ENCODE measurements around the gene CRYBA4. TPM values are rescaled to one million over a fixed set of nuclear protein-coding genes. Genes with fewer than 3 reads are reported as not detected.

Gene CRYBA4
- total and polyA plus RNA-seq, 2 of the 13 experiments (the other 11 are each of a cell fraction or from before 2014, with no cell fraction given), result not detected

DNA sequence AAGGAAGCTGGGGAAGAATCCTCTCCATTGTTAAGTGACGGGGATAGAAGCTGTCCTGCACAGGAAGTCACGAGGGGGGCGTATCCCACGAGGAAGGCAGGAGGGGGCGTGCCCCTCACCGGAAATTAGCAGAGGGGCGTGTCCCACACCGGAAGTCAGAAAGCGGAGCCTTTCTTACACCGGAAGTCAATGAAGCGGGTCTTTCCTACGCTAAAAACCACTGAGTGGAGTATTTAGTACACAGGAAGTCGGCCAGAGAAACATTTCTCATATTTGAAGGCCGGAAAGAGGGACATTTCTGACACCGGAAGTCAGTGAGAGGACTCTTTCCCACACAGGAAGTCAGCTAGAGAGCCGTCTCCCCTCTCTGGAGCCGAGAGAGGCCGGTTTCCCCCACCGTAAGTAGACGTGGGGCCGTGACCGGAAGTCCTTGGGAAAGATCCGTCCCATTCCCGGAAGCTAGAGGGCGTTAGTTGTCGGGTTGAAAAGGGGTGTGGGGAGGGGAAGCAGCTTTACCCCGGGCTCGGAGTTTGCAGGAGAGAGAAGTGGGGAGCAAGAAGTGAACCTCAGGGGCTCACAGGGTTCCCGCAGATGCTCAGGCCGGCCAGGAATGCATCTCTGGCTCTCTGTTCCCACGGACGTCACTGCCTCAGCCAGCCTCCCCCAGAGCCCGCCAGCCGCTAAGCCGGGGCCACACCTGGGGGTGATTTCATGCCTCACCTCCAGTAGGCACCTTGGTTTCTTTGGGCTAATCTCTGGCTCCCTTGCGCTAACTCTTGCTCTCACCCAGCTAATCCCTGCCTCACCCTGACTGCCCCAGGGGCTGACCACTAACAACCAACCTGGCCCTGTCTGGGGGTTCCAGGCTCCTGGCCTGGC, 51.1 kb downstream of the CRYBA4 start (continued):
- TF ChIP-seq, protein P1, sequence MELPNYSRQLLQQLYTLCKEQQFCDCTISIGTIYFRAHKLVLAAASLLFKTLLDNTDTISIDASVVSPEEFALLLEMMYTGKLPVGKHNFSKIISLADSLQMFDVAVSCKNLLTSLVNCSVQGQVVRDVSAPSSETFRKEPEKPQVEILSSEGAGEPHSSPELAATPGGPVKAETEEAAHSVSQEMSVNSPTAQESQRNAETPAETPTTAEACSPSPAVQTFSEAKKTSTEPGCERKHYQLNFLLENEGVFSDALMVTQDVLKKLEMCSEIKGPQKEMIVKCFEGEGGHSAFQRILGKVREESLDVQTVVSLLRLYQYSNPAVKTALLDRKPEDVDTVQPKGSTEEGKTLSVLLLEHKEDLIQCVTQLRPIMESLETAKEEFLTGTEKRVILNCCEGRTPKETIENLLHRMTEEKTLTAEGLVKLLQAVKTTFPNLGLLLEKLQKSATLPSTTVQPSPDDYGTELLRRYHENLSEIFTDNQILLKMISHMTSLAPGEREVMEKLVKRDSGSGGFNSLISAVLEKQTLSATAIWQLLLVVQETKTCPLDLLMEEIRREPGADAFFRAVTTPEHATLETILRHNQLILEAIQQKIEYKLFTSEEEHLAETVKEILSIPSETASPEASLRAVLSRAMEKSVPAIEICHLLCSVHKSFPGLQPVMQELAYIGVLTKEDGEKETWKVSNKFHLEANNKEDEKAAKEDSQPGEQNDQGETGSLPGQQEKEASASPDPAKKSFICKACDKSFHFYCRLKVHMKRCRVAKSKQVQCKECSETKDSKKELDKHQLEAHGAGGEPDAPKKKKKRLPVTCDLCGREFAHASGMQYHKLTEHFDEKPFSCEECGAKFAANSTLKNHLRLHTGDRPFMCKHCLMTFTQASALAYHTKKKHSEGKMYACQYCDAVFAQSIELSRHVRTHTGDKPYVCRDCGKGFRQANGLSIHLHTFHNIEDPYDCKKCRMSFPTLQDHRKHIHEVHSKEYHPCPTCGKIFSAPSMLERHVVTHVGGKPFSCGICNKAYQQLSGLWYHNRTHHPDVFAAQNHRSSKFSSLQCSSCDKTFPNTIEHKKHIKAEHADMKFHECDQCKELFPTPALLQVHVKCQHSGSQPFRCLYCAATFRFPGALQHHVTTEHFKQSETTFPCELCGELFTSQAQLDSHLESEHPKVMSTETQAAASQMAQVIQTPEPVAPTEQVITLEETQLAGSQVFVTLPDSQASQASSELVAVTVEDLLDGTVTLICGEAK (IDR thresholded peaks at IDR 0.05), result peak; percentile 91
- TF ChIP-seq, protein P1 (CRISPR knock-in tag; IDR thresholded peaks at IDR 0.05), result no peak
- TF ChIP-seq SP5 (CRISPR knock-in tag; IDR thresholded peaks at IDR 0.05; ENCODE audit: borderline replicate concordance, low read depth) (0 out of 2 replicates have a peak, but pooled peaks have one; percentile 10), EHMT2 (IDR thresholded peaks at IDR 0.05; ENCODE audit: borderline replicate concordance, low read depth, low read length) (peak; percentile 82; the same call in 1 of the 2 replicates), ETV5 (CRISPR knock-in tag; IDR thresholded peaks at IDR 0.05; ENCODE audit: borderline replicate concordance) (peak; percentile 18; the same call in 1 of the 2 replicates), KAT8 (CRISPR knock-in tag; IDR thresholded peaks at IDR 0.05) (peak; percentile 43; the same call in 1 of the 2 replicates), REPIN1 (CRISPR knock-in tag; IDR thresholded peaks at IDR 0.05; ENCODE audit: borderline replicate concordance, low read depth) (0 out of 2 replicates have a peak, but pooled peaks have one; percentile 13), MXI1 (IDR thresholded peaks at IDR 0.05; ENCODE audit: borderline replicate concordance, low read depth, low read length) (peak; percentile 13; the same call in 1 of the 3 replicates), MATR3 (CRISPR knock-in tag; IDR thresholded peaks at IDR 0.05) (no peak), ZNF430 (CRISPR knock-in tag; IDR thresholded peaks at IDR 0.05) (0 out of 2 replicates have a peak, but pooled peaks have one; percentile 48)
- TF ChIP-seq, protein P2, sequence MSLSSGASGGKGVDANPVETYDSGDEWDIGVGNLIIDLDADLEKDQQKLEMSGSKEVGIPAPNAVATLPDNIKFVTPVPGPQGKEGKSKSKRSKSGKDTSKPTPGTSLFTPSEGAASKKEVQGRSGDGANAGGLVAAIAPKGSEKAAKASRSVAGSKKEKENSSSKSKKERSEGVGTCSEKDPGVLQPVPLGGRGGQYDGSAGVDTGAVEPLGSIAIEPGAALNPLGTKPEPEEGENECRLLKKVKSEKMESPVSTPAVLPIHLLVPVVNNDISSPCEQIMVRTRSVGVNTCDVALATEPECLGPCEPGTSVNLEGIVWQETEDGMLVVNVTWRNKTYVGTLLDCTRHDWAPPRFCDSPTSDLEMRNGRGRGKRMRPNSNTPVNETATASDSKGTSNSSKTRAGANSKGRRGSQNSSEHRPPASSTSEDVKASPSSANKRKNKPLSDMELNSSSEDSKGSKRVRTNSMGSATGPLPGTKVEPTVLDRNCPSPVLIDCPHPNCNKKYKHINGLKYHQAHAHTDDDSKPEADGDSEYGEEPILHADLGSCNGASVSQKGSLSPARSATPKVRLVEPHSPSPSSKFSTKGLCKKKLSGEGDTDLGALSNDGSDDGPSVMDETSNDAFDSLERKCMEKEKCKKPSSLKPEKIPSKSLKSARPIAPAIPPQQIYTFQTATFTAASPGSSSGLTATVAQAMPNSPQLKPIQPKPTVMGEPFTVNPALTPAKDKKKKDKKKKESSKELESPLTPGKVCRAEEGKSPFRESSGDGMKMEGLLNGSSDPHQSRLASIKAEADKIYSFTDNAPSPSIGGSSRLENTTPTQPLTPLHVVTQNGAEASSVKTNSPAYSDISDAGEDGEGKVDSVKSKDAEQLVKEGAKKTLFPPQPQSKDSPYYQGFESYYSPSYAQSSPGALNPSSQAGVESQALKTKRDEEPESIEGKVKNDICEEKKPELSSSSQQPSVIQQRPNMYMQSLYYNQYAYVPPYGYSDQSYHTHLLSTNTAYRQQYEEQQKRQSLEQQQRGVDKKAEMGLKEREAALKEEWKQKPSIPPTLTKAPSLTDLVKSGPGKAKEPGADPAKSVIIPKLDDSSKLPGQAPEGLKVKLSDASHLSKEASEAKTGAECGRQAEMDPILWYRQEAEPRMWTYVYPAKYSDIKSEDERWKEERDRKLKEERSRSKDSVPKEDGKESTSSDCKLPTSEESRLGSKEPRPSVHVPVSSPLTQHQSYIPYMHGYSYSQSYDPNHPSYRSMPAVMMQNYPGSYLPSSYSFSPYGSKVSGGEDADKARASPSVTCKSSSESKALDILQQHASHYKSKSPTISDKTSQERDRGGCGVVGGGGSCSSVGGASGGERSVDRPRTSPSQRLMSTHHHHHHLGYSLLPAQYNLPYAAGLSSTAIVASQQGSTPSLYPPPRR (CRISPR knock-in tag; IDR thresholded peaks at IDR 0.05; ENCODE audit: borderline replicate concordance), result no peak
- TF ChIP-seq, protein P3, sequence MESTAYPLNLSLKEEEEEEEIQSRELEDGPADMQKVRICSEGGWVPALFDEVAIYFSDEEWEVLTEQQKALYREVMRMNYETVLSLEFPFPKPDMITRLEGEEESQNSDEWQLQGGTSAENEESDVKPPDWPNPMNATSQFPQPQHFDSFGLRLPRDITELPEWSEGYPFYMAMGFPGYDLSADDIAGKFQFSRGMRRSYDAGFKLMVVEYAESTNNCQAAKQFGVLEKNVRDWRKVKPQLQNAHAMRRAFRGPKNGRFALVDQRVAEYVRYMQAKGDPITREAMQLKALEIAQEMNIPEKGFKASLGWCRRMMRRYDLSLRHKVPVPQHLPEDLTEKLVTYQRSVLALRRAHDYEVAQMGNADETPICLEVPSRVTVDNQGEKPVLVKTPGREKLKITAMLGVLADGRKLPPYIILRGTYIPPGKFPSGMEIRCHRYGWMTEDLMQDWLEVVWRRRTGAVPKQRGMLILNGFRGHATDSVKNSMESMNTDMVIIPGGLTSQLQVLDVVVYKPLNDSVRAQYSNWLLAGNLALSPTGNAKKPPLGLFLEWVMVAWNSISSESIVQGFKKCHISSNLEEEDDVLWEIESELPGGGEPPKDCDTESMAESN (CRISPR knock-in tag; conservative IDR thresholded peaks at IDR 0.05), result no peak
